GM21529 (cell line): ENCODE measurements around the gene SOX9.

Experiments
- ATAC-seq: cut with Tn5 transposase; IDR thresholded peaks from one replicate; pipeline ENCODE4 v1.9.1; 2021; ENCODE audit not compliant: unreplicated experiment

SOX9 gene

GRCh38 chr17:72158895-72159885 lies 38.4 kb downstream of the SOX9 start:
- ATAC-seq: no peak

- ATAC-seq: no peak
Observed at GRCh38 chr17:72162569-72162968, 41.7 kb downstream of the SOX9 start.

GRCh38 chr17:72163474-72163873 lies 42.7 kb downstream of the SOX9 start:
- no peak for ATAC-seq

GRCh38 chr17:72164158-72164739 lies 43.4 kb downstream of the SOX9 start:
- no peak for ATAC-seq

- no peak for ATAC-seq
Observed at GRCh38 chr17:72165192-72165866, 44.5 kb downstream of the SOX9 start.

- no peak for ATAC-seq
Observed at GRCh38 chr17:72165867-72166439, 45.1 kb downstream of the SOX9 start.

GRCh38 chr17:72167593-72167992 lies 46.8 kb downstream of the SOX9 start:
- no peak for ATAC-seq

GRCh38 chr17:72169823-72170222 lies 49.0 kb downstream of the SOX9 start:
- no peak for ATAC-seq

GRCh38 chr17:72171703-72172667 lies 51.2 kb downstream of the SOX9 start:
- ATAC-seq: no peak

GRCh38 chr17:72173499-72174116 lies 52.8 kb downstream of the SOX9 start:
- ATAC-seq: no peak

GRCh38 chr17:72175263-72175662 lies 54.4 kb downstream of the SOX9 start:
- ATAC-seq: no peak
